ENCODE data around the gene LRRC27.

GRCh38 chr10:132294561-132295318 is 37.3 kb upstream of the LRRC27 start:
- TF ChIP-seq EZH2 (IDR thresholded peaks at IDR 0.05; ENCODE audit: insufficient read depth, poor library complexity, severe bottlenecking) (no peak), EZH2phosphoT487 (IDR thresholded peaks at IDR 0.05; ENCODE audit: insufficient read depth, low read depth) (no peak)
